KOPT-K1 (cell line): ENCODE measurements around the gene NDST4.

Experiments
- H3K27ac ChIP-seq: fragments of 200-600 bp; sonication (generic); 2 replicates; pipeline ENCODE4 v1.5.1; 2016; ENCODE audit warnings: antibody characterized with exemption, mild to moderate bottlenecking, low read depth, low read length; ENCODE audit not compliant: poor library complexity, severe bottlenecking
- H3K36me3 ChIP-seq: fragments of 200-600 bp; sonication (generic); 2 replicates; pipeline ENCODE4 v1.5.1; 2017; ENCODE audit warnings: antibody characterized with exemption, mild to moderate bottlenecking, low read length, moderate library complexity; ENCODE audit not compliant: insufficient read depth
- H3K9me3 ChIP-seq: fragments of 200-600 bp; sonication (generic); 2 replicates; pipeline ENCODE4 v1.5.1; 2017; ENCODE audit warnings: antibody characterized with exemption, low read length, mild to moderate bottlenecking; ENCODE audit not compliant: insufficient read depth, poor library complexity, severe bottlenecking

Gene NDST4

DNA sequence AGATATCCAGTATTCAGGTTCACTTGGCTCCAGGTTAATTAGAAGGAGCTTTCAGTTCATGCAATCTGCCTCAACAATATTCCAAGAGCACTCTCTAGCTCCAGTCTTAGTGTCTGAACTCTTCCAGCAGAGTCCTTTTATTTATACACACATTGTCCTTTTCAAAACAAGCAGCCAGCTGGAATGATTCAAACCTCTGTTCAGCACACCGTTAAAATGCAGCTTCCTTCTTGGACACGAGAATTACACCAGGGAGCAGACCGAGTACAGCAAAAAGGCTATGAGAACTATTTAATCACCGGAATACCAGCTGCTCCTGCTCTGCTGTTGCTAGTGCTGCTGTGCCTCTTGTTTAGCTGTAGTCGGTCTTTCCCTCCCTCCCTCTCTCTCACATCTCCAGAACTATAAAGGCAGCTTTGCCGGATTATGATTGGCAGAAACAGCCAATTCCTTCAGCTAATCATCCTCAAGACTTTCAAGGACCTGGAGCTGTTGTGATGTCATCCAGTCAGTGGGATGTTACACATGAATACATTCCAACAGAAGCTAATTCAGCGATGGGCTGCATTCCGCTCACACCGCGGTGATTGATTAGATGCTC lies at the start of gene NDST4:
NDST4 (minus strand) TSS at position 115 of the 601 bp plus-strand sequence. CDS start 36,584 bp downstream, outside the sequence.
- no peaks in the 10 kb centered on the region for H3K36me3 ChIP-seq
- H3K27ac ChIP-seq: no peak within 1 kb of the TSS
- no peaks in the 10 kb centered on the region for H3K9me3 ChIP-seq

DNA sequence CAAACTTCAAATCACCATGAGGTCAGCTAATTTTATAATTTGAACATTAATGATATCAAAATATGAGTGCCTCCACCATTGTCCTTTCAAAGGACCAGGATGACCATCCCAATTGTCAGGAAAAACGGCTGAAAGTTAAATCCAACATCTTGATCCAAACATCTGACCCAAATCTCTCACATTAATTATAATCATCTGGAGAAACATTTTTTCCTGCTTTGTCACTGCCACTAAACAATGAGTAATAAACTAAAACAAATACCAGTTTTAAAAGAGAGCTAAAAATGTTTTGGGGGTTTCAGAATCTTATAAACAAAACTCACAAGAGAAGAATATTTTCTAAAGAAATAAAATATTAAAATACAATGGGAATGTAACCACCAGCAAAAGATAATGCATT lies 45.7 kb upstream of the NDST4 start:
- H3K36me3 ChIP-seq: no peaks in the 10 kb centered on the region
- H3K27ac ChIP-seq: no peak overlapping the region
- H3K9me3 ChIP-seq: no peaks in the 10 kb centered on the region

DNA sequence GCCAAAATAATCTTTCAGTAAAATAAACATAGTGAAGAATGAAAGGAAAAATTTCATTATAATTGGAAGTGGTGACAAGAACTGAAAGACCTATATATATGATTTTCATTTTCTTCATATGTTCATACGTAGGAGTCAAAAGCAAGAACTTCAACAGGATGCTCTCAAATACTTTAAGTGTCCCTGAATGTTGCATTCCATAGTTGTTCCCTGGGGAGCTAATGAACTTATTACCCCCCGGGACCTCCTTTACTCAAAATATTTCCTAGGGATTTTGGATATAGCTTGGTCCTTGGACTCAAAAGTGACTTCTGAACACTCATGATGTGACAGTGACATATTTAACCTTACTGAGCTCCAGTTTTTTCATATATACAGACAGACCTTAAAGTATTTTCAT lies 44.9 kb upstream of the NDST4 start:
- Histone ChIP-seq H3K36me3 (no peaks in the 10 kb centered on the region), H3K9me3 (no peaks in the 10 kb centered on the region), H3K27ac (no peak overlapping the region)

DNA sequence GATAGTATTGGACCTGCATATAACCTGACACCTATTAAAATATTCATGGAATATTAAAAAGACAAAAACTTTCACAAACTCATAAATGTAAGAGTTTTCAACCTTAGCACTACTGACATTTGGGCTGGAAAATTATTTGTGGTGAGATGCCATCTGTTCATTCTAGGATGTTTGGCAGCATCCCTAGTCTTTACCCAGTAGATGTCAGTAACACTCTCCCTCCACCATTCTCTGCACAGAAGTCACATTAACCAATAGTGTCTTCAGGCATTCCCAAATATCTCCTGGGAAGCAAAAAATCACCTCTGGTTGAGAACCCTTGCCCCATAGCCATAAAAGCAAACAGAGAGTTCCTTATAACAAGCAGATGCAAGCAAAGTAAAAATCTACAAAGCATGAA lies 41.4 kb upstream of the NDST4 start:
- H3K36me3 ChIP-seq: no peaks in the 10 kb centered on the region
- no peak overlapping the region for H3K27ac ChIP-seq
- H3K9me3 ChIP-seq: no peaks in the 10 kb centered on the region

DNA sequence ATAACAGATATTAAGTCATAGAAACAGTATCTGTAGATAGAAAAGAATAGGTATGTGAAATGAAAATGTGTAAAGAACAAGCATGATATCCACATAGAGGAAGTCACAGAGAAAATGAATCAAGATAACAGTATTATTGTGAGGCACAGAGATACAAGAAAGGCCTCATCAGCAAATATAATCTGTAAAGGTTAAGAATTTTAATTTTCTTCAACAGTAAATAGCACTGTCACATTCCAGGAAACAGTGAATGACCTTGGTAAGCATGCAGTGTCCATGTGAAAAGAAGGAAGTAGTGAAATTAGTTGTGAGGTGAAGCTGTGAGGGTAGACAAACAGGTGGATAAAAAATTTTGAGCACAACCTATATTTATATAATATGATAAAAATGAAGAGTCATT lies 39.5 kb upstream of the NDST4 start:
- Histone ChIP-seq H3K36me3 (no peaks in the 10 kb centered on the region), H3K27ac (no peak overlapping the region), H3K9me3 (no peaks in the 10 kb centered on the region)

DNA sequence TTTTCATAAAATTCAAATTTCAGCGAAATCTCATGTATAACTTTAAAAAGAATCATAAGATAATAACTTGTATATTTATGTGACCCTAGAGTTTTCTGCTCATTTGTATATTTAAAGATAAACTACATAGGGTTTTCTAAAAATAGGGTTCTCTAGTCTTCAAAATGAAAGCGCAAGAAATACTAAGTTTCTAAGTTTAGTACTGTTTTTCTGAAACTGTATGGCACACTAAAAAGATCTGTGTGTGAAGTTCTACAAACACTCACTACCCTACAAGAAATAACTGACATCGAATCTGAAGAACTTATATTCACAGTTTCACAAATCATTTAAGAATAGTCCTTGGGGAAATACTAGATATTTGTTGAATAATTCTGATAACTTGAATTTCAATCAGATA lies 38.7 kb upstream of the NDST4 start:
- no peak overlapping the region for H3K27ac ChIP-seq

DNA sequence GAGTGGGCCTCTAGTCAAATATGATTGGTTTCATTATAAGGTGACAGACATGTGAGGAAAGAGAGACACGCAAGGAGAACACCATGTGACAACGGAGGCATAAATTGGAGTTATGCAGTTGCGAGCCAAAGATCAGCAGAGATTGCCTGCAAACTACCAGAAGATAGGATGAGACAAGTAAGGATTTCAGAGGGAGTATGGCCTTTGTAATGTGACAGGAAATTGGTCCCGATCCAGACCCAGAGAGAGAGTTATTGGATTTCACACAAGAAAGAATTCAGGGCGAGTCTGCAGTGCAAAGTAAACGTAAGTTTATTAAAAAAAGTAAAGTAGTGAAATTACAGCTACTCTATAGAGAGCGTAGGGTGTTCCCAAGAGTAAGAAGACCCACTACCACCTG lies 35.7 kb upstream of the NDST4 start:
- Histone ChIP-seq H3K36me3 (no peaks in the 10 kb centered on the region), H3K9me3 (no peaks in the 10 kb centered on the region), H3K27ac (no peak overlapping the region)

More for the DNA sequence above, 38.7 kb upstream of the NDST4 start:
- no peaks in the 10 kb centered on the region for H3K9me3 ChIP-seq
- no peaks in the 10 kb centered on the region for H3K36me3 ChIP-seq

DNA sequence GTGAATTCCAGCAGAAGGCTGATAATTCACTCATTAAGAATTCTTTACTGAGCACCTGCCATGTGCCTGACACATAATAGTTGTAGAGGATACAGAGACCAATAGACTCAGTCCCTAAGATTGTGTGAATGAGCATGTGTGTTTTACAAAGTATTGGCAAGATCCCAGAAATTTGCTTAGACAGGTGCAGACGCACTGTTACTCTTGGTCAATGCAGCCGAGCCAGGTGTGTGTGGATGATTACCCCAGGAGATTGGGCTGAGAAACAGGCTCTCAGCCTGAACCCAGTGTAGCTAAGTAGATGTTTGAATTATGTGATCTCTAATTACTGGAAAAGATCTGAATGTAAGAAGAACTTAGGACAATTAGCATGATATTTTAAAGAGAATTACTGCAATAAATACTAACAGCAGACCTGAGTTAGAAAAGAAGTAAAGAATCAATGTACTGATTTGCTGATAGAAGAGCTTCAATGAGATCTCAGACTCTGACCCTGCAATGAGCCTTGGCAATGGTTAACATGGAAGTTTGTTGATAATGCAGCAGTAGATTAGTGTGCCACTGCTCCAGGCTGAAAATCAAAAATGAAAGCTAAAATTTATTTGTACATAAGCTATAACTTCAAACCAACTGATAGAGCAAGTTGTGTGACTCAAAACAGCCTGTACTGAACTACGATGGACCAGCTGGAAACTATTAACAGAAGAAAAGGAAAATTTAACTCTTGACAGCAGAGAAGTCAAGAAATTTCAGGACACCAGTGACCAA lies 32.2 kb upstream of the NDST4 start:
- no peak overlapping the region for H3K27ac ChIP-seq
- H3K36me3 ChIP-seq: no peaks in the 10 kb centered on the region
- H3K9me3 ChIP-seq: no peaks in the 10 kb centered on the region

DNA sequence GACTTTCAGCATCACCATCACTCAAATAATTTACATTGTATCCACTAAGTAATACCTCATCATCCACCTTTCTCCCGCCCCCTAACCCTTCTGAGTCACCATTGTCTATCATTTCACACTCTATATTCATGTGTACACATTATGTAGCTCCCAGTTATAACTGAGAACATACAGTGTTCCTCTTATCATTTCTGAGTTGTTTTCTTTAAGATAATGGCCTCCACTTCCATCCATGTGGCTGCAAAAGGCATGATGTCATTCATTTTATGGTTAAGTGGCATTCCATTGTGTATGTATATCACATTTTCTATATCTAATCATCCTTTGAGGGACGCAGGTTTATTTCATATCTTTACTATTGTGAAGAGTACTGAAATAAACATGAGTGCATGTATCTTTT lies 14.6 kb upstream of the NDST4 start:
- Histone ChIP-seq H3K36me3 (no peaks in the 10 kb centered on the region), H3K9me3 (no peaks in the 10 kb centered on the region), H3K27ac (no peak overlapping the region)

DNA sequence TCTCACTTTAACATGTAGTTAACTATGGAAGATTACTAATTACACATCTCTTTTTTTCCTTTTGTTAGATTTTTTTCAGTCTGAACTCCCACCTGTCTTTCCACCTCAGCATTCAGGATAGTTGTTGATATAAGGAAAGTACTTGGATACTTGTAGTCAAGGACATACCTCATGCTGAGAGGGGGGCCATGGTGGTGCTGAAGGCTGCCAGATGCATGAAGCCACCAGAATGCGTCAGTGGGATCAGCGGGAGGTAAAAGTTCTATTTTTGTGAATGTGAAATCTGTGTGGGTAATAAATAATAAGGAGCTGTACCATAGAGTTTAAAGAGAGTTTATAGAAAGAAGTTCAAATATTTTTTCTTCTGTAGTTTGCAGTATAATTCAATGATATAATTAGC lies 13.1 kb upstream of the NDST4 start:
- no peaks in the 10 kb centered on the region for H3K36me3 ChIP-seq
- no peaks in the 10 kb centered on the region for H3K9me3 ChIP-seq
- no peak overlapping the region for H3K27ac ChIP-seq

DNA sequence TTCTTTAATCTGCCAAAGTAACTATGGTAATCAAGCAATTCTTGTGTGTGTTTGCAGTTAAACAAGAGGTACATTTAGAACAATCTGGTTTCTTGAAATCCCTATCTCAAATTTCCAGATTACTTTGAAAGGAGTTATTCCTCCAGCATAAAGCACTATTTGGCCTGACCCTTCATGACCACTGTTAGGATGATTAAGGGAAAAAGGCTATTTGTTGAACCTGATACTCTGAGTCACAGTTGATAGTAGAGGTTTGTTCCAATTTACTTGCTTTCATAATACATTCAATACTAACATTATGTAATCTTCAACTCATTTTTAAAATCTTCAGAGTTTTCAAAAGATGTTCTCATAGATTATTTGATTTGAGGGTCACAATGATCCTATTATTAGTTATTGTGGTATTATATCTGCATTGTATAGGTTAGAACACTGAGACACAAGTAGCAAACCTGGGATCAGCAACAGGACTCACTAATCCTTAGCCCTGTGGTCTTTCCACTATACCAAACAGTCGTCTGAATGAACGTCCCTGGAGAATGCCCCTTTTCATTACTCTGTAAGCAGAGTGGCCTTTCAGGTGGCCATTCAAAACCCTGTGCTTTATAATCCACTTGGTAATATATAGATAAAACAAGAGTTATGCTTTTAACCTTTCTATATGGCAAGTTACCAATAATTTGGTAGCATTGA lies 8.1 kb upstream of the NDST4 start:
- Histone ChIP-seq H3K27ac (no peak overlapping the region), H3K9me3 (no peaks in the 10 kb centered on the region), H3K36me3 (no peaks in the 10 kb centered on the region)

DNA sequence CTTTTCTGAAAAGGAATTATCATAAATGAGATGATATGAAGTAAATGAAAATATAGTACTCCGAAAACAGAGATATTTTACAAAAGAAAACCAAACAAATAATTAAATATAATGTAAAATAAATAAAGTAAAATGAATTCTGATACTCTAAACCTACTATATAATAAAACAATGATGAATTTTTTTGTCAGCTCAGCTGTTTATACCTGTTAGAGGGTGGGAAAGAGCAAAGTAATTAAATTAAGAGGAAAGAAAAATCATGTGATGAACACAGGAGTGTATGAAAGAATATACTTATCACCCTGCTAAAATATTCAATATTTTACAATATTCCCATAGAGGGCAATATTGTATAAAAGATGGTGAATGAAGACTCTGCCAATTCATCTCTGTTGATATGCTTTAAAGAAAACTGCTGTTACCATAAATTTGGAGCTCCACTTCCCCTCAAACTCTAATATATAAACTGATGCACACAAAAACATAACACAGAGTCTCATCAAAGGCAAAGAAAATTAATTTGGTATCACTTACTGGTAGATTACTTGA lies 6.5 kb upstream of the NDST4 start:
- Histone ChIP-seq H3K27ac (no peak overlapping the region), H3K36me3 (no peaks in the 10 kb centered on the region), H3K9me3 (no peaks in the 10 kb centered on the region)

DNA sequence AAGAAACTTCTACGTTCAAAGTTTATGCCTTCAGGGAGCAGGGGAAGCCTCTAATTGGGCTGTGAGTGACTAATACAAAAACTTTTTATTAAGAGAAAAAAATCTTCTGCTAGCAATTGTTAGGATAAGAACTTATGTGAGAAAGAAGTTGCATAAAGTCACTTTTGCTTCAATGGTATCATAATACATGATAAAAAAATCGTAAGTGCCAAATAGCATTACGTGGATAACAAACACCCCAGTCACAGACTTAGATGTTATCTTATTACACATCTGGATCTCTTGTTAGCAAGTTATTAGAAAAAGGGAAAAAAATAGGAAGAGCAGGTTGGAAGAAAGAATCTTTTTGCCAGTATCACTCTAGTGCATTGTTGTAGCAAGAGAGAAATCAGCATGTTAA lies 4.2 kb upstream of the NDST4 start:
- H3K9me3 ChIP-seq: no peaks in the 10 kb centered on the region
- no peak overlapping the region for H3K27ac ChIP-seq
- no peaks in the 10 kb centered on the region for H3K36me3 ChIP-seq

DNA sequence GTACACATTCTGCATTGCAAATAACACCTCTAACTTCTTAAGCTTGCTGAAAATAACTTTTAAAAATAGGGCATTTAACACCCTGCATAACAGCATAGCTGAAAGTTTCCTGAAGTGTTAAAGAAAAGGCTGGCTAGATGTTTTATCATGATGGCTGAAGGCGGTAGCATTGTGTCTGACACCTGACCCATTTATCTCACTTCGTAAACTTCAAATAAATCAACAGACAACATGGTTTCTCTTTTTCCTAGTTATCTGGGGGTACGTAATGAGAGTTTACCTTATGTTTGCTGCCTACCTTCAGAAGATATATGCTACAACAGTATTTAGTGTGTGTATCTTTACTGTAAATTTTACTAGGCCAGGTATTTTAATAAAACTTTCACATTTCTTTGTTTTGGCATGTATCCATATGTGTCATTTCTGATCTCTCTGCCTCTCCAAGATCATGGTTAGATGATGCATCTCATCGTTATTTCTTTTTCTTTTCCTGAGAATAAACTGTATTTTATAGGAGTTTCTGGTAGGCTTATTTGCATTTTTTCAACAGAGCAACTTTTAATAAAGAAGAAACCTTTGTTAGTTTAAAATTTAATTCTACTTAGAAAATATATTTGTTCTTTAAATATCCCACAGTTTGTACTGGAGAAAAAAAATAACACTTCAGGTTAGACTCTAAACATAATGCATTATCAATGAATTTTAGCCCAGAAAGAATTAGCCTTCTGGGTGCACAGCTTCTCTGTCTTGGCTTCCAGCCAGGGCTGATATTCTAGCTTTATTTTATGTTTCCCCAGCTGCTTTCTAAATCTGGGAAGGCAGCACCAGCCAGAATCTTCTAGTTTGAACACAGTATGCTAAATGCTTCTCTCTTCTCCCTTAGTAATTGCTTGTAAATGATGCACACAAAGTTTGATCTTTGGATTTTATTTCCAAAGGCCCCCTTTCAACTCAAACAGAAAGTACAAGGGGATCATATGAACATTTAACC lies 2.9 kb downstream of the NDST4 start:
- H3K27ac ChIP-seq: no peak overlapping the region
- H3K9me3 ChIP-seq: no peaks in the 10 kb centered on the region
- H3K36me3 ChIP-seq: no peaks in the 10 kb centered on the region
